B cell (primary cell): ENCODE data around the gene KCNH1.

ENCODE experiments used
- CTCF ChIP-seq: fragments of 200-600 bp; IDR thresholded peaks from one replicate; pipeline ENCODE4 v1.8.0; 2022; ENCODE audit warnings: antibody characterized with exemption, mild to moderate bottlenecking
- EZH2 ChIP-seq: IDR thresholded peaks from 2 replicates; pipeline ENCODE4 v1.6.1; 2012; ENCODE audit warnings: borderline replicate concordance, low read depth, mild to moderate bottlenecking, moderate library complexity, low read length; ENCODE audit not compliant: insufficient read depth, poor library complexity, severe bottlenecking

GRCh38 chr1:210655511-210655910 is 478.4 kb downstream of the KCNH1 start:
- no peak for TF ChIP-seq CTCF
- TF ChIP-seq EZH2, result no peak
